HFF-Myc (cell line): ENCODE results near the gene DOCK9.

Source experiments
- DNase-seq: peaks from one replicate; pipeline ENCODE4 v3.0.0-alpha.2; 2011; ENCODE audit warnings: low read depth; ENCODE audit errors: extremely low read depth
- H3K4me3 ChIP-seq: replicated peaks from 2 replicates; pipeline ENCODE4 v1.5.1; 2011; ENCODE audit warnings: low read depth, mild to moderate bottlenecking, control low read depth, low read length
- TF ChIP-seq, protein P1 (sequence below): IDR thresholded peaks from 2 replicates; pipeline ENCODE4 v1.5.1; 2012; ENCODE audit warnings: mild to moderate bottlenecking, low read depth, low read length, control low read depth; ENCODE audit errors: missing control alignments

DOCK9 gene

DNA sequence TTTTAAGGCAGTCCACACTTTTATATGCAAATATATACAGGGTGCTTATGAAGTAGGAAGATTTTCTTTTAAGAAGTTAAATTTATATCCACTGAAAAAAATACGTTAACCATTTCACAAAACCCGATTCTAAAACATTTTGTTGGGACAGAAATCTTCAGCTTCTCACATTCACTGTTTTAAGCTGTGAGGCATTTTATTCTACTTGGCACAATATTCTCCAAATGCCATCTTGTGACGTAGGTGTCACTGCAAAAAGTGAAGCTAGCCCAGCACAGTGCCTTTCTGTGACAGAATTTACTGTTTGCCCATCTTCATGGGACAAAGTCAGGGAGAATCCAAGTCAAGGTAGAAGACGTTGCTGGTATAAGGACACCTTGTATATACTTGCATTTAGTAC lies 130.9 kb downstream of the DOCK9 start:
- no peak overlapping the region for H3K4me3 ChIP-seq
- DNase-seq: no peak
- TF ChIP-seq, protein P1, sequence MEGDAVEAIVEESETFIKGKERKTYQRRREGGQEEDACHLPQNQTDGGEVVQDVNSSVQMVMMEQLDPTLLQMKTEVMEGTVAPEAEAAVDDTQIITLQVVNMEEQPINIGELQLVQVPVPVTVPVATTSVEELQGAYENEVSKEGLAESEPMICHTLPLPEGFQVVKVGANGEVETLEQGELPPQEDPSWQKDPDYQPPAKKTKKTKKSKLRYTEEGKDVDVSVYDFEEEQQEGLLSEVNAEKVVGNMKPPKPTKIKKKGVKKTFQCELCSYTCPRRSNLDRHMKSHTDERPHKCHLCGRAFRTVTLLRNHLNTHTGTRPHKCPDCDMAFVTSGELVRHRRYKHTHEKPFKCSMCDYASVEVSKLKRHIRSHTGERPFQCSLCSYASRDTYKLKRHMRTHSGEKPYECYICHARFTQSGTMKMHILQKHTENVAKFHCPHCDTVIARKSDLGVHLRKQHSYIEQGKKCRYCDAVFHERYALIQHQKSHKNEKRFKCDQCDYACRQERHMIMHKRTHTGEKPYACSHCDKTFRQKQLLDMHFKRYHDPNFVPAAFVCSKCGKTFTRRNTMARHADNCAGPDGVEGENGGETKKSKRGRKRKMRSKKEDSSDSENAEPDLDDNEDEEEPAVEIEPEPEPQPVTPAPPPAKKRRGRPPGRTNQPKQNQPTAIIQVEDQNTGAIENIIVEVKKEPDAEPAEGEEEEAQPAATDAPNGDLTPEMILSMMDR: no peak

DNA sequence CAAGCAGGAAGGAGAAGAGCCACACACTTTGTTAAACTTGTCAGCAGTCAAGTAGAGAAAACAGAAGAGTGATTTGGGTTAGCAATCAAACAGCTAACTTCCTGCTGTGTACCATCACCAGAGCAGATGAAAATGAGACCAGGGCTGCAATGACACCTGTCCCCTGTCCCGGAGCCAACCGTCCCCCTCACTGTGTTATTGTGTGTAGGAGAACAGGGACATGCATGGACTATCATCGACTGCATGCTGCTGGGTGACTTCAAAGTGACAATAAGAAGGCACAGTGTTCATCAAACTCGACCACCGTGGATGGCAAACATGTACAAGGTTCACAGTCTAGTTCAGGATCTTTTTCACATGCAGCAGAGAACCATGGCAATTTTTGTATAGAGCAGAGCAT lies 131.3 kb downstream of the DOCK9 start:
- no peak for DNase-seq
- H3K4me3 ChIP-seq: no peak overlapping the region
- TF ChIP-seq, protein P1: no peak

GRCh38 chr13:98845742-98846141 lies 132.1 kb downstream of the DOCK9 start:
- H3K4me3 ChIP-seq: no peak overlapping the region
- TF ChIP-seq, protein P1: no peak
- no peak for DNase-seq

DNA sequence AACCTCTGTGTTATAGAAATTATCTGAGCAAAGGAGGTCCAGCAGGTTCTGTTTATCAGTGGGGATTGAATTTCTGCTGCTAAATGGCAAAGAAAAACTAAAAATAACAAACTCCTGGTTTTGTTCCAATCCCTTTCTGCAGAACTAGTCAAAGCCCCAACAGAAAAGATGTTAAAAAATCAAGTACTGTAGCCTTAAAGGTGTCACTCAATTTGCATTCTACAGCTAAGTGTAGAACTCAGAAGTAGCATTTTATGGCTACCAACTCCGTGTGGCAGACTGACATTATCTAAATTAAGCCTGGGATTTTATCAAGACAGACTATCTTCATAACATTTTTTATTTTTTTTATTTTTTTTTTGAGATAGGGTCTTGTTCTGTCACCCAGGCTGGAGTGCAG lies 133.8 kb downstream of the DOCK9 start:
- no peak for DNase-seq
- H3K4me3 ChIP-seq: no peak overlapping the region
- TF ChIP-seq, protein P1: no peak

DNA sequence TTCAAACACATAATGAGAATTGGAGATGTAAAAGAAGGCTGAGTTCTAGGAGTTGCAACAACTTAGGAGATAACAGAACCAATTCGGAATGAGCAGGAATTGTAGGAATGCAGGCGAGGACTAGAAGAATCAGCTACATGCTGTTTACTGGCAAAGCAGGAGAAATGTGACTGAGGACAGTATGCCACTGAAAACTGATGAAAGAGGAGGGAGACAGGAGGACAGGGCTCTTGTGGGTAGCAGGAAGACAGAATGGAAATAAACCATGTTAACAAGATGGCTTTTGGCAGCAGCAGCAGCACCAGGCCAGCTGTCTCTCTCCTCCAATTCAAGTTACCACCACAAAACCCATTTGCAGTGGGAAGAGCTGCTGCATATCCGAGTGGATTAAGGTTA lies 134.4 kb downstream of the DOCK9 start:
- TF ChIP-seq, protein P1: no peak
- no peak for DNase-seq

DNA sequence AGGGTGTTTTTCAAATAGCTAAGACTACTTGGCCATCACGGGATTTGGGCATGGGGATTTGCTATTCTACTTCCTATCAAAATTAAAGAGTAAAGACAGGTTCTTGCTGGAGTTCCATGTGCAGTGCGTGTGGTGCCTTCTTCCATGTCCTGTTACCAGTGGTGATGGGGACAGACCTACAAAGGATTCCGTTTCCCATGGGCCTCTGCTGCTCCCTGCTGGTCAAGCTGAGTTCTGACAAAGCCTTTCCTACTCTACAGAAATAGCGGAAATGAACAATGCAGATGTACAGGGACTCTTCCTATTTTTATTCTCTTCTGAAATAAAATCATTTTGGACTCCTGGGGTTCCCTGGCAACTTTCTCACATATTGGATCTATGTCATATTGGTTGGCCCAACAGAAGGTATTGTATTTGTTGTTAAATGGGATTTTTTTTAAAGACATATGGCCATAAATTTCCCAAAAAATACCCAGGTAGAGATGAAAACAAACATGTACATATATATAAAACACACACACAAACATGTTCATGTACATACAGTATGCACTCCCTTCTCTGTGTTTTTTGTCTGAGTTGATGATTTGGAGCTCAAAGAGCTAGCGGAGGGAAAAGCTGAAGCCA lies 134.9 kb downstream of the DOCK9 start:
- TF ChIP-seq, protein P1: peak; percentile 92
- peak; percentile 61 for DNase-seq
- H3K4me3 ChIP-seq: no peak overlapping the region

More for the DNA sequence above, 134.4 kb downstream of the DOCK9 start:
- H3K4me3 ChIP-seq: no peak overlapping the region

DNA sequence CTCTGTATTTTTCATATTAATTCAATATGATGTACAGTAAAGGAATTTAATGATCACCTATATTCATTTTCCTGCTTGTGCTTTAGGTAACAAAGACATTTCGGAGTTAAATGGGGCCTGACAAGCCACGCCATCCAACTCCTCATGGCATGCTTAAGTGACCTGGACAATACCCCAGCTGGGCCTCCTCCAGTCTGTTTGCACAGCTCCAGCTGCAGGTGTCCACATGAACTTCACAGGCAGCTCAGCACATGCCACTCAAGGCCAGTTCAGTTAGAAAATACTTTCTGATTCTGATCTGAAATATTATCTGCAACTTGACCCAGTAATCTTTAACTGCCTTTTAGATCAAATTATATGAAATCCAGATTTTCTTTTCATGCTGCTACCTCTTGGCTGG lies 135.8 kb downstream of the DOCK9 start:
- no peak overlapping the region for H3K4me3 ChIP-seq
- TF ChIP-seq, protein P1: no peak
- no peak for DNase-seq
